ENCODE results near the gene CACNA1A. TPM values are rescaled to one million over a fixed set of nuclear protein-coding genes. Genes with fewer than 3 reads are reported as not detected.
"Not testable (repeated sequence)": the region's sequence is repeated elsewhere in the genome, so short reads cannot be mapped to it uniquely, and the experiment has no call there.

CACNA1A gene
- total and polyA plus RNA-seq, 5 donors, result 0.65 to 1.3 (median 0.88) TPM

DNA sequence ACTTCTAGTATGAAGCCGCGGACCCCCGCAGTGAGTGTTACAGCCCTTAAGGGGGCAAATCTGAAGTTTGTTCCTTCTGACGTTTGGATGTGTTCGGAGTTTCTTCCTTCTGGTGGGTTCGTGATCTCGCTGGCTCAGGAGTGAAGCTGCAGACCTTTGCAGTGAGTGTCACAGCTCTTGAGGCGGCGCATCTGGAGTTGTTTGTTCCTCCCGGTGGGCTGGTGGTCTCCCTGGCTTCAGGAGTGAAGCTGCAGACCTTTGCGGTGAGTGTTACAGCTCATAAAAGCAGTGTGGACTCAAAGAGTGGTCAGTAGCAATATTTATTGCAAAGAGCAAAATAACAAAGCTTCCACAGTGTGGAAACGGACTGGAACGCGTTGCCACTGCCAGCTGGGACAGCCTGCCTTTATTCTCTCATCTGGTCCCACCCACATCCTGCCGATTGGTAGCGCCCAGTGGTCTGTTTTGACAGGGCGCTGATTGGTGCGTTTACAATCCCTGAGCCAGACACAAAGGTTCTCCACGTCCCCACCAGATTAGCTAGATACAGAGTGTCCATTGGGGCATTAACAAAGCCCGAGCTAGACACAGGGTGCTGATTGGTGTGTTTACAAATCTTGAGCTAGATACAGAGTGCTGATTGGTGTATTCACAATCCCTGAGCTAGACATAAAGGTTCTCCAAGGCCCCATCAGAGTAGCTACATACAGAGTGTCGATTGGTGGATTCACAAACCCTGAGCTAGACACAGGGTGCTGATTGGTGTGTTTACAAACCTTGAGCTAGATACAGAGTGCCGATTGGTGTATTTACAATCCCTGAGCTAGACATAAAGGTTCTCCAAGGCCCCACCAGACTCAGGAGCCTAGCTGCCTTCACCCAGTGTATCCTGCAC, 320.3 kb downstream of the CACNA1A start:
- peak in 1 of 3 donors; percentile 3 for DNase-seq
- intact Hi-C loops (cut with DNase I); H3K27ac ChIP-seq (ENCODE audit: low read length); ATAC-seq; H3K4me3 ChIP-seq (ENCODE audit: low read length); H3K9me3 ChIP-seq (ENCODE audit: control insufficient read depth, low read length); H3K27me3 ChIP-seq (ENCODE audit: control insufficient read depth, insufficient read depth); H3K4me1 ChIP-seq (ENCODE audit: control insufficient read depth, insufficient read depth, low read length): not testable (repeated sequence)
- WGBS, result 77% methylated on average over 22 of the region's 22 CpGs

DNA sequence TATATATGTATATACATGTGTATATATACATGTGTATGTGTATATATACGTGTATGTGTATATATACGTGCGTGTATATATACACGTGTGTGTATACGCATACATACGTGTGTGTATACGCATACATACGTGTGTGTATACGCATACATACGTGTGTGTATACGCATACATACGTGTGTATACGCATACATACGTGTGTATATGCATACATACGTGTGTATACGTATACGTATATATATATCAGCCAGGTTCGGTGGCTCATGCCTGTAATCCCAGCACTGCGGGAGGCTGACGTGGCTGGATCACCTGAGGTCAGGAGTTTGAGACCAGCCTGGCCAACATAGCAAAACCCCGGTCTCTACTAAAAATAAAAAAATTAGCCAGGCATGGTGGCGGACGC, 321.4 kb downstream of the CACNA1A start:
- H3K9me3 ChIP-seq (ENCODE audit: control insufficient read depth, low read length); H3K27me3 ChIP-seq (ENCODE audit: control insufficient read depth, insufficient read depth); intact Hi-C loops (cut with DNase I); H3K4me1 ChIP-seq (ENCODE audit: control insufficient read depth, insufficient read depth, low read length); H3K4me3 ChIP-seq (ENCODE audit: low read length); H3K27ac ChIP-seq (ENCODE audit: low read length); ATAC-seq: not testable (repeated sequence)
- peak in 1 of 3 donors; percentile 12 for DNase-seq
- WGBS, result 77% methylated on average over 23 of the region's 23 CpGs

GRCh38 chr19:13181747-13182388, 324.4 kb downstream of the CACNA1A start:
- H3K9me3 ChIP-seq (ENCODE audit: control insufficient read depth, low read length), result no peaks in the 10 kb centered on the region
- ATAC-seq (peak; percentile 85 to 86), DNase-seq (peak; percentile 71 to 92 (median 91))
- no peak overlapping the region for H3K4me3 ChIP-seq (ENCODE audit: low read length)
- H3K4me1 ChIP-seq (ENCODE audit: control insufficient read depth, insufficient read depth, low read length), result peaks cover 2% of the 10 kb centered on the region
- intact Hi-C loops (cut with DNase I), result no loop called here
- H3K27ac ChIP-seq (ENCODE audit: low read length), result peak overlapping the region; percentile 7
- 8% methylated on average over 16 of the region's 16 CpGs for WGBS
- H3K27me3 ChIP-seq (ENCODE audit: control insufficient read depth, insufficient read depth), result no peaks in the 10 kb centered on the region

DNA sequence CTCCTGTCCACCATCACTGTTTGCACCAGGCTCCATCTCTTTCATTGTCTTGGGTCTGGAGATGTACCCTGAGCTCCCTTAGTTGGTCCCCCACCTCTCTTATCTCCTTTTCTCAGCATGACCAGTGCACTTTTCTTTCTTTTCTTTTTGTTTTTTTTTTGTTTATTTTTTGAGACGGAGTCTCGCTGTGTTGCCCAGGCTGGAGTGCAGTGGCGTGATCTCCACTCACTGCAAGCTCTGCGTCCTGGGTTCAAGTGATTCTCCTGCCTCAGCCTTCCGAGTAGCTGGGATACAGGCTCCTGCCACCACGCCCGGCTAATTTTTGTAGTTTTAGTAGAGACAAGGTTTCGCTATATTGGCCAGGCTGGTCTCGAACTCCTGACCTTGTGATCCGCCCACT, 328.0 kb downstream of the CACNA1A start:
- H3K9me3 ChIP-seq (ENCODE audit: control insufficient read depth, low read length); H3K4me1 ChIP-seq (ENCODE audit: control insufficient read depth, insufficient read depth, low read length); H3K27me3 ChIP-seq (ENCODE audit: control insufficient read depth, insufficient read depth); ATAC-seq; intact Hi-C loops (cut with DNase I); H3K4me3 ChIP-seq (ENCODE audit: low read length); DNase-seq; H3K27ac ChIP-seq (ENCODE audit: low read length): not testable (repeated sequence)
- WGBS, result 95% methylated on average over 10 of the region's 10 CpGs

DNA sequence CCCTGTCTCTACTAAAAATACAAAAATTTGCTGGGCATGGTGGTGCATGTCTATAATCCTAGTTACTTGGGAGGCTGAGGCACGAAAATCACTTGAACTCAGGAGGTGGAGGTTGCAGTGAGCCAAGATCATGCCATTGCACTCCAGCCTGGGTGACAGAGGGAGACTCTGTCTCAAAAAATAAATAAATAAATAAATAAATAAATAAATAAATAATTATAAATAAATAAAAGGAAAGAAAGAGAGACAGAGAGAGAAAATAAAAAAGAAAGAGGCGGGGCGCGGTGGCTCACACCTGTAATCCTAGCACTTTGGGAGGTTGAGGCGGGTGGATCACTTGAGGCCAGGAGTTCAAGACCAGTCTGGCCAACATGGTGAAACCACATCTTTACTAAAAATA, 328.7 kb downstream of the CACNA1A start:
- DNase-seq; ATAC-seq; H3K4me1 ChIP-seq (ENCODE audit: control insufficient read depth, insufficient read depth, low read length); H3K4me3 ChIP-seq (ENCODE audit: low read length); H3K9me3 ChIP-seq (ENCODE audit: control insufficient read depth, low read length); H3K27me3 ChIP-seq (ENCODE audit: control insufficient read depth, insufficient read depth); intact Hi-C loops (cut with DNase I); H3K27ac ChIP-seq (ENCODE audit: low read length): not testable (repeated sequence)
- 98% methylated on average over 5 of the region's 5 CpGs for WGBS

DNA sequence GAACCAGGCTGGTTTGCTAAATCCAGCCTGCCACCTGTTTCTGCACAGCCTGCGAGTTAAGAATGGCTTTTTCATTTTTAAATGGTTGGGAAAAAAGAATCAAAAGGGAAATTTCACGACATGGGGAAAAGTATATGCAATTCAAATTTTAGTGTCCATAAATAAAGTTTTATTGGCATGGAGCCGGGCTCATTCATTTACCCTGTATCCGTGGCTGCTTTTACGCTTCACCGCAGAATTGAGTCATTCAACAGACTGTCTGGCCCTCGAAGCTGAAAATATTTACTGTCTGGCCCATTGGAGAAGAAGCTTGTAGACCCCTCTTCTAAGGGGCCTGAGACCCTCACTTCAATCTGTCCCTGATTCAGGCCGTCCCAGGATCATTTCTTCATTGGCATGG, 329.9 kb downstream of the CACNA1A start:
- ATAC-seq, result no peak
- intact Hi-C loops (cut with DNase I), result no loop called here
- WGBS, result 91% methylated on average over 8 of the region's 8 CpGs

GRCh38 chr19:13173139-13173737, 333.0 kb downstream of the CACNA1A start:
- H3K9me3 ChIP-seq (ENCODE audit: control insufficient read depth, low read length), result no peaks in the 10 kb centered on the region
- no peaks in the 10 kb centered on the region for H3K27me3 ChIP-seq (ENCODE audit: control insufficient read depth, insufficient read depth)
- no peak overlapping the region for H3K4me3 ChIP-seq (ENCODE audit: low read length)
- ATAC-seq (no peak), DNase-seq (no peak)
- intact Hi-C loops (cut with DNase I), result no loop called here
- peak overlapping the region; percentile 86 for H3K27ac ChIP-seq (ENCODE audit: low read length)
- 70% methylated on average over 12 of the region's 12 CpGs for WGBS
- H3K4me1 ChIP-seq (ENCODE audit: control insufficient read depth, insufficient read depth, low read length), result peaks cover 8% of the 10 kb centered on the region

More for the DNA sequence above, 329.9 kb downstream of the CACNA1A start:
- no peak for DNase-seq
- Histone ChIP-seq H3K4me3 (ENCODE audit: low read length) (no peak overlapping the region), H3K9me3 (ENCODE audit: control insufficient read depth, low read length) (no peaks in the 10 kb centered on the region), H3K4me1 (ENCODE audit: control insufficient read depth, insufficient read depth, low read length) (peaks cover 8% of the 10 kb centered on the region), H3K27ac (ENCODE audit: low read length) (no peak overlapping the region), H3K27me3 (ENCODE audit: control insufficient read depth, insufficient read depth) (no peaks in the 10 kb centered on the region)

DNA sequence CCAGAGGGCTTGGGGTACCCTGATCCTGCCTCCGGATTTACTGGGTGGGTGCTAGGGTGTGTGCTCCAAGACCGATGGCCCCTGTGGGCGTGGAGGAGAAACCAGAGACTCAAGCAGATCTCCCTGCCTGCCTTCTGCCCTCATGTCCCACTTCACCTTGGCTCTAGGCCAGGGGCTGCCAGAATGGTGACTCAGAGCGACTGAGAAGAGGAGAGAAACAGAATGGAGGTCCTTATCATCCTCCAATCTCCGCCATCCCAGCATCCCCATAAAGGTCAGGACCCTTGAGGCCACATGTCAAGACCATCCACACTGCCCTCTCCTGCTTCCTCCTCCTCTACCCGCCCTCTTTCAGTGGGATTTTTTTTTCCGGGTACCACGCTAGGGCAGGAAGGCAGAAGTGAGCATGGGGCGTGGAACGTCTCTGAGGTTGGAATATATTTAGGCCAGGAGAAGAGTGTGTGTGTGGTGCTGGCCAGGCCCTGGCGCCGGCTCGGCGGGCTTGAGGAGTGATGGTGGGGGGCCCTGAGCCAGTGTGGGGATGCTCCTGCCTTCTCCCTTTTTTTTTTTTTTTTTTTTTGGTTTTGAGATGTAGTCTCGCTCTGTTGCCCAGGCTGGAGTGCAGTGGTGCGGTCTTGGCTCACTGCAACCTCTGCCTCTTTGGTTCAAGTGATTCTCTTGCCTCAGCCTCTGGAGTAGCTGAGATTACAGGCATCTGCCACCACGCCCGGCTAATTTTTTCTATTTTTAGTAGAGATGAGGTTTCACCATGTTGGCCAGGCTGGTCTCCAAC, 333.7 kb downstream of the CACNA1A start:
- ATAC-seq (peak; percentile 34 to 42), DNase-seq (peak; percentile 86 to 91 (median 91))
- no peaks in the 10 kb centered on the region for H3K9me3 ChIP-seq (ENCODE audit: control insufficient read depth, low read length)
- WGBS, result 31% methylated on average over 18 of the region's 18 CpGs
- H3K27ac ChIP-seq (ENCODE audit: low read length), result peak overlapping the region; percentile 85
- peaks cover 8% of the 10 kb centered on the region for H3K4me1 ChIP-seq (ENCODE audit: control insufficient read depth, insufficient read depth, low read length)
- H3K27me3 ChIP-seq (ENCODE audit: control insufficient read depth, insufficient read depth), result no peaks in the 10 kb centered on the region
- intact Hi-C loops (cut with DNase I), result no loop called here
- H3K4me3 ChIP-seq (ENCODE audit: low read length), result no peak overlapping the region

DNA sequence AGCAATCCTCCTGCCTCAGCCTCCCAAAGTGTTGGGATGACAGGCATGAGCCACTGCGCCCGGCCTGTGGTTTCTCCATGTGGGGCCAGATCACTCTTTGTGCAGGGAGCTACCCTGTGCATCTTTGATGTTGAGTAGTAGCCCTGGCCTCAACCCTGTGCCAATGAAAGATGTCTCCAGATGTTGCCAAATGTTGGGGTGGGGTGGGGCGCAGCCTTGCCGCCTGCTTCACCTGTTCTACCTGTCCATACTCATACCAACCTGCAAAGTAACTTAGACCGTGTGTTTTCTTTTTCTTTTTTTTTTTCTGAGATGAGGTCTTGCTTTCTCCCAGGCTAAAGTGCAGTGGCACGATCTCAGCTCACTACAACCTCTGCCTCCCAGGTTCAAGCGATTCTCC, 335.1 kb downstream of the CACNA1A start:
- no peak overlapping the region for H3K27ac ChIP-seq (ENCODE audit: low read length)
- H3K27me3 ChIP-seq (ENCODE audit: control insufficient read depth, insufficient read depth), result no peaks in the 10 kb centered on the region
- intact Hi-C loops (cut with DNase I), result no loop called here
- DNase-seq (no peak), ATAC-seq (no peak)
- peaks cover 8% of the 10 kb centered on the region for H3K4me1 ChIP-seq (ENCODE audit: control insufficient read depth, insufficient read depth, low read length)
- no peak overlapping the region for H3K4me3 ChIP-seq (ENCODE audit: low read length)
- no peaks in the 10 kb centered on the region for H3K9me3 ChIP-seq (ENCODE audit: control insufficient read depth, low read length)
- 96% methylated on average over 7 of the region's 7 CpGs for WGBS

GRCh38 chr19:13169769-13170168, 336.5 kb downstream of the CACNA1A start:
- no peak overlapping the region for H3K4me3 ChIP-seq (ENCODE audit: low read length)
- peak in 1 of 2 donors; percentile 44 for ATAC-seq
- no peak overlapping the region for H3K27ac ChIP-seq (ENCODE audit: low read length)
- no peaks in the 10 kb centered on the region for H3K9me3 ChIP-seq (ENCODE audit: control insufficient read depth, low read length)
- DNase-seq, result peak in 1 of 3 donors; percentile 43
- no peaks in the 10 kb centered on the region for H3K27me3 ChIP-seq (ENCODE audit: control insufficient read depth, insufficient read depth)
- intact Hi-C loops (cut with DNase I), result no loop called here
- WGBS, result 78% methylated on average over 5 of the region's 5 CpGs
- peaks cover 12% of the 10 kb centered on the region for H3K4me1 ChIP-seq (ENCODE audit: control insufficient read depth, insufficient read depth, low read length)

Data from right cardiac atrium (tissue), 5 donors.